Upper lobe of left lung (tissue), 4 donors: ENCODE measurements around the gene ZNF668.

ENCODE experiments used
- CTCF ChIP-seq, 6 experiments: fragments of 450-650 bp in 4 of 6; fragments of 200-600 bp in 2 of 6; sonication (generic) in 2 of 6; IDR thresholded peaks; one replicate each; pipeline ENCODE4 v1.5.1; 2016 to 2019; ENCODE audit warnings: antibody characterized with exemption in 6 of 6
- POLR2A ChIP-seq, 4 donors: fragments of 450-650 bp; IDR thresholded peaks; one replicate each; pipeline ENCODE4 v1.5.1; 2016 to 2017; ENCODE audit warnings: antibody characterized with exemption in 4 of 4, mild to moderate bottlenecking in 2 of 4
- POLR2AphosphoS5 ChIP-seq, 2 donors: sonication (generic); formaldehyde crosslinking; IDR thresholded peaks; one replicate each; pipeline ENCODE4 v1.5.1; 2017; ENCODE audit warnings: antibody characterized with exemption in 2 of 2

GRCh38 chr16:31099860-31100638 is 26.0 kb upstream of the ZNF668 start:
- TF ChIP-seq POLR2A (IDR thresholded peaks at IDR 0.05) = no peak
- TF ChIP-seq POLR2AphosphoS5 (IDR thresholded peaks at IDR 0.05) = no peak
- TF ChIP-seq CTCF (IDR thresholded peaks at IDR 0.05) = no peak
